ENCODE data around the gene SLC47A2. TPM values are rescaled to one million over a fixed set of nuclear protein-coding genes. Genes with fewer than 3 reads are reported as not detected.

The SLC47A2 gene
- total and polyA plus RNA-seq, 12 donors, result 0.21 TPM; not detected in 11

DNA sequence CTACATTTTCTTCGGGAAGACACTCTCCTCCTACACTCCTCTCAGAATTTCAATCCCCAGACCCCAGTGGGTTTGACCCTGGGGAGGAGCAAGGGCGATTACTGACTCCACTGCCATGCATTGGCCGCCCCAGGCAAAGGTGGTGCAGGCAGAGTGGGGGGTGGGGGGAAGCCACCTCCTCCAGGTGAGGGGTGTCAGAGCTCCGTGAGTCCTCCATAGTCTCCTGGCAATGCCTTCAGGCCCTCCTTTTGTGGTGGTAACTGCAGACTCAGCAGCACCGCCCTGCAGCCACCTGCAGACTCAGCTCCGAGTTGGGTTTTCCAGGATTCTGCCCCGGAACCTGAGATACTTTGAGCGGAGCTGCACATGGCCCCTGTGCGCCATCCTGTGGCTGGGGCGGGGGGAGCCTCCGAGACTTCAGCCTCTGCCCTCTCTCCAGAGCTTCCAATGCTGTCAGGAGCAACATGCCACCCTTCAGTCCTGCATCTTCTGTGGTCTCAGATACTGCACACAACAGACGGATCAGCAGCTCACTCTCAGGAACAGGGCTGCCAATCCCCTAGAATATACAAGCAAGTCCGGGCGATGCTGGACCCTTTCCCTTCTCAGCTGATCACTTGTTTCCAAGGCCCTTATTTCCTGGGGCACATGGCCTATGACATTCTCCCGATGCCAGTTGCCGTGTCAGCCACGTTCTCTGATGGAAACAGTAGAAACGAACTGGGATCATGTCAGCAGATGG is 2.4 kb upstream of the SLC47A2 start:
- WGBS, 2 donors, result 80 to 82% methylated on average over 18 of the region's 18 CpGs
- intact Hi-C loops (cut with DNase I), result no loop called here
- no peaks in the 10 kb centered on the region for H3K36me3 ChIP-seq
- ATAC-seq, result no peak
- no peak overlapping the region for H3K4me3 ChIP-seq
- DNase-seq, result no peak
- TF ChIP-seq, protein P1, sequence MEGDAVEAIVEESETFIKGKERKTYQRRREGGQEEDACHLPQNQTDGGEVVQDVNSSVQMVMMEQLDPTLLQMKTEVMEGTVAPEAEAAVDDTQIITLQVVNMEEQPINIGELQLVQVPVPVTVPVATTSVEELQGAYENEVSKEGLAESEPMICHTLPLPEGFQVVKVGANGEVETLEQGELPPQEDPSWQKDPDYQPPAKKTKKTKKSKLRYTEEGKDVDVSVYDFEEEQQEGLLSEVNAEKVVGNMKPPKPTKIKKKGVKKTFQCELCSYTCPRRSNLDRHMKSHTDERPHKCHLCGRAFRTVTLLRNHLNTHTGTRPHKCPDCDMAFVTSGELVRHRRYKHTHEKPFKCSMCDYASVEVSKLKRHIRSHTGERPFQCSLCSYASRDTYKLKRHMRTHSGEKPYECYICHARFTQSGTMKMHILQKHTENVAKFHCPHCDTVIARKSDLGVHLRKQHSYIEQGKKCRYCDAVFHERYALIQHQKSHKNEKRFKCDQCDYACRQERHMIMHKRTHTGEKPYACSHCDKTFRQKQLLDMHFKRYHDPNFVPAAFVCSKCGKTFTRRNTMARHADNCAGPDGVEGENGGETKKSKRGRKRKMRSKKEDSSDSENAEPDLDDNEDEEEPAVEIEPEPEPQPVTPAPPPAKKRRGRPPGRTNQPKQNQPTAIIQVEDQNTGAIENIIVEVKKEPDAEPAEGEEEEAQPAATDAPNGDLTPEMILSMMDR (IDR thresholded peaks at IDR 0.05), result no peak
- H3K4me1 ChIP-seq, result peaks cover 0 to 10% (median 6%) of the 10 kb centered on the region in 9 donors
- no peak overlapping the region for H3K27ac ChIP-seq
- no peaks in the 10 kb centered on the region for H3K27me3 ChIP-seq
- H3K9me3 ChIP-seq, result no peaks in the 10 kb centered on the region

GRCh38 chr17:19718041-19718612 is 1.7 kb upstream of the SLC47A2 start:
- H3K4me1 ChIP-seq, result peaks cover 0 to 10% (median 6%) of the 10 kb centered on the region in 9 donors
- H3K27ac ChIP-seq, result no peak overlapping the region
- H3K4me3 ChIP-seq, result no peak overlapping the region
- no peaks in the 10 kb centered on the region for H3K27me3 ChIP-seq
- intact Hi-C loops (cut with DNase I), result no loop called here
- H3K9me3 ChIP-seq, result no peaks in the 10 kb centered on the region
- ATAC-seq (no peak), DNase-seq (no peak)
- H3K36me3 ChIP-seq, result no peaks in the 10 kb centered on the region
- 80 to 81% methylated on average over 12 of the region's 12 CpGs for WGBS, 2 donors
- TF ChIP-seq, protein P1 (IDR thresholded peaks at IDR 0.05), result no peak

DNA sequence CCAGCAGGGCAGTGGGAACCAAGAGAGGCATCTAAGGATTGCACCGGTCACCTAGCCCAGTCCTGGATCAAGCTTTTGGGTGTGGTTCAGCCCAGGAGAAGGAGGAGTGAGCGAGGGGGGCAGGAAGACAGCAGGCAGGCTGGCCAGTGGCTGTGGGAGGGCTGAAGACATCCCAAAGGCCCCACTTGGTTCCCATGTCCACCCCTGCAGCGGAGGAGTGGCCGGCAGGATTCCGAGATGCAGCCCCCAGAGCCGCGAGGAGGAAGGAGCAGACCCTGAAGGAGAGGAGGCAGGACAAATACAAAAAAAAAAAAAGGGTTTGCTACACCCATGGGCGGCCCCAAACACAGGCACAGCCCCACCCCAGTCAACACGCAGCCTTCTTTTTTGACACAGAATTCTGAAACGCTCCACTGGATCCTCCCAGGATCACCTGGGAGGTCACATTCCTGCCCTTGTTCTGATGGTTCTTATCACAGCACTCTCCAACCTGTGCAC is 1.1 kb upstream of the SLC47A2 start:
- no peak overlapping the region for H3K27ac ChIP-seq
- TF ChIP-seq, protein P1 (IDR thresholded peaks at IDR 0.05), result no peak
- no peak for DNase-seq
- WGBS, 2 donors, result 80 to 89% methylated on average over 10 of the region's 10 CpGs
- H3K4me1 ChIP-seq, result peaks cover 0 to 10% (median 6%) of the 10 kb centered on the region in 9 donors
- H3K27me3 ChIP-seq, result no peaks in the 10 kb centered on the region
- H3K4me3 ChIP-seq, result no peak overlapping the region
- no peak for ATAC-seq
- H3K36me3 ChIP-seq, result no peaks in the 10 kb centered on the region
- intact Hi-C loops (cut with DNase I), result no loop called here
- H3K9me3 ChIP-seq, result no peaks in the 10 kb centered on the region

- Histone ChIP-seq H3K36me3 (no peaks in the 10 kb centered on the region), H3K4me3 (no peak overlapping the region), H3K4me1 (peaks cover 0 to 10% (median 6%) of the 10 kb centered on the region in 9 donors), H3K27me3 (no peaks in the 10 kb centered on the region), H3K27ac (no peak overlapping the region), H3K9me3 (no peaks in the 10 kb centered on the region)
- DNase-seq, result no peak
- intact Hi-C loops (cut with DNase I), result no loop called here
- TF ChIP-seq, protein P1 (IDR thresholded peaks at IDR 0.05), result no peak
- WGBS, 2 donors, result 88 to 96% methylated on average over 7 of the region's 7 CpGs
- ATAC-seq, result no peak
Observed at GRCh38 chr17:19717031-19717360, 612 bp upstream of the SLC47A2 start.
